Measurements from ENCODE around the gene OR2T35.

GRCh38 chr1:248625971-248626370, 19.1 kb downstream of the OR2T35 start:
- no peak for TF ChIP-seq CTCF (IDR thresholded peaks at IDR 0.05)
- no peak for TF ChIP-seq POLR2A (IDR thresholded peaks at IDR 0.05)

Data from lower leg skin (tissue), 3 donors.